Fibroblast of gingiva (primary cell): ENCODE results near the gene KIAA0753.
"Not testable (repeated sequence)": the region's sequence is repeated elsewhere in the genome, so short reads cannot be mapped to it uniquely, and the experiment has no call there.

Experiments
- DNase-seq: peaks from one replicate; pipeline ENCODE4 v3.0.0-alpha.2; 2011; ENCODE audit warnings: low read depth

Gene KIAA0753

DNA sequence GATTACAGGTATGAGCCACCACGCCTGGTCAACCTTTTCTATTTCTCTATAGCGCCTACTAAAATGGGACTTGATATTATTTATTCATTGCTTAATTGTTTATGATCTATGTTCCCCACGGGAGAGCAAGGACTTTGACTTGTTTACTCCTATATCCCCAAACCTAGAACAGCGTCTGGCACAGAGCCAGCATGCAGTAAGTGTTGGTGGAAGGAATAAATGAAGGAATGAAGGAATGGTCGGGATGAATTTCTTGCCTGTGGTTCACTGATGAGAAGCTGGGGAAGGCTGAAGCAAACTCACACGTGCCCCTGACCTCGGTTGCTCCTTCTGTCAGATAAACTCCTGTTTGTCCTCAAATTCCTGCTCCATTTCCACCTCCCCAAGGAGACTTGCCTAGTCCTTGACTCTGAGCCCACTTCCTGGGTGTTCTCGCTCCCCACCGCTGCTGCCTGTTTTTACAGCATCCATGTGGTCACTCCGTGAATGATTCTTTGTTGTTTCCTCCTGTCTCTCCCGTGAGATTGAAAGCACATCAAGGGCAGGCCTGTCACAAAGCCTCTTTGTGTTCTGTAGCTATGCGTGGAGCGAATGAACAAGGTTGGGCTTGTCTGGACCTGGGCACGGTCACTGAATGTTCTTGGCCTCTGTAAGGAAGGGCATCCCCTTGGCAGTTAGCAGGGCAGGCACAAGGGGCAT, 28.4 kb upstream of the KIAA0753 start:
- DNase-seq = no peak

DNA sequence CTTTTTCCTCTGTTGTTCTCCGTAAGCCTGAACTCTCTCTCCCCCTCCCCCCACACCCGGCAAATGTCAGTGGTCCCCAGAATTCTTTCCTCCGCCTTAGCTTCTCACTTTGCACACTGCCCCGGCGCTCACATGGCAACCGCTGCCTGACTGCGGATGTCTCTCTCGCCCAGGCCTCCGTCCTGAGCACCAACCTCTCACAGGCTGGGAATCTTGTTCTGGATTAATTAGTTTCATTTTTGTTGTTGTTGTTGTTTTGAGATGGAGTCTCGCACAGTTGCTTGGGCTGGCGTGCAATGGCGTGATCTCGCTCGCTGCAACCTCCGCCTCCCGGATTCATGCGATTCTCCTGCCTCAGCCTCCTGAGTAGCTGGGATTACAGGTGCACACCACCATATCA, 27.7 kb upstream of the KIAA0753 start:
- DNase-seq = no peak

DNA sequence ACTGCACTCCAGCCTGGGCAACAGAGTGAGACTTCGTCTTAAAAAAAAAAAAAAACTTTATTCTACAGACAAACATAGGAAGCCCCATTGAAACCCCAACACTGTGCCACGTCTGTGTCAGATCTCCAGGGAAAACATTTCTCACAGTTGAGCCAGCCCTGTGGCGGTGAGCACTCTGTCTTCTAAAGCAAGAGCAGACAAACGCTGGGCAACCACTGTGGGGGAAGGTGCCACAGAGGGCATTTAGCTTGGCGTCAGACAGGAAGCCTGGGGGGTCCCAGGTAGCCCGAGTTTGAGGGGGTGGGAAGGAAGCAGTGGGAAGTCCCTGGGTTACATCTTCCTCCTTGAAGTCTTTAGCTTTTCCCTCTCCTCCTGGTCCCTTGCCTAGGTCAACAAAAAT, 27.0 kb upstream of the KIAA0753 start:
- no peak for DNase-seq

DNA sequence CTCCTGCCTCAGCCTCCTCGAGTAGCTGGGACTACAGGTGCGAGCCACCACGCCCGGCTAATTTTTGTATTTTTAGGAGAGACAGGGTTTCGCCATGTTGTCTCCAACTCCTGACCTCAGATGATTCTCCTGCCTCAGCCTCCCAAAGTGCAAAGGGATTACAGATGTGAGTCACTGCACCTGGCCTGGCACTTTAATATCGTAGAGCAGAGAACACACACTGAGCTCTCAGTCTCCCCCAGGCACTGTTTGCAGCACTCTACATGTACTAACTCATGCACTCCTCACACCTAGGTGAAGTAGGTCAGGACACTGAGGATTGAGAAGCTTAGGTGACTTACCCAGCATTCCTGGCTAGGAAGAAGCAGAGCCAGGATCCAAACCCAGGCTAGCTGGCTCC, 26.0 kb upstream of the KIAA0753 start:
- no peak for DNase-seq

DNA sequence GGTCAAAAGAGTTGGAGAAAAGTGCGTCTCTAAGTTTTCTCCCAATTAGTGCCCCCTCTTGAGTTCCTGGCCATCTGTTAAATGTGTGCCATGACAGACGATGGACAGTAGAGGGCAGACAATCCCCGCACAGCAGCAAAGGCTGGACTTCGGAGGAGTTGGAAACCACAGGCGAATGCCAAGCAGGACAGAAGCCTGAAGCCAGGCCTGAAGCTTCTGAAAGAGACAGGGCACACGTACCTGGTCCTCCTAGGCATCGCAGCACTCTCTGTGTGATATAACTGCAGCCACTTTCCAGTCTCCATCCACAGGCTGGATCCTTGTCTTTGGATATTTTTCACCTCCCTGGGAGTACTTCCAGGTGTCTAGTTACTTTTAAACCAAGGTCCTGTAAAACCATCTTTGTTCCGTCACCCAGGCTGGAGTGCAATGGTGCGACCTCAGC, 25.6 kb upstream of the KIAA0753 start:
- peak; percentile 76 for DNase-seq

DNA sequence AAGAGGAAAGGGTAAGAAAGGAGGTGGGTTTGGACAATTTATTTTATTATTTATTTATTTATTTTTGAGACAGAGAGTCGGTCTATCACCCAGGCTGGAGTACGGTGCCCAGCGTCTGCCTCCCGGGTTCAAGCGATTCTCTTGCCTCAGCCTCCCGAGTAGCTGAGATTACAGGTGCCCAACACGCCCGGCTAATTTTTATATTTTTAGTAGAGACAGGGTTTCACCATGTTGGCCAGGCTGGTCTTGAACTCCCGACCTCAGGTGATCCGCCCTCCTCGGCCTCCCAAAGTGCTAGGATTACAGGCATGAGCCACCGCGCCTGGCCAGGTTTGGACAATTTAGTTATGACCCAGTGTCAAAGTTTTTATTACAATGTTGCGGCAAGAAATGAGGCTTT, 22.7 kb upstream of the KIAA0753 start:
- DNase-seq = not testable (repeated sequence)

DNA sequence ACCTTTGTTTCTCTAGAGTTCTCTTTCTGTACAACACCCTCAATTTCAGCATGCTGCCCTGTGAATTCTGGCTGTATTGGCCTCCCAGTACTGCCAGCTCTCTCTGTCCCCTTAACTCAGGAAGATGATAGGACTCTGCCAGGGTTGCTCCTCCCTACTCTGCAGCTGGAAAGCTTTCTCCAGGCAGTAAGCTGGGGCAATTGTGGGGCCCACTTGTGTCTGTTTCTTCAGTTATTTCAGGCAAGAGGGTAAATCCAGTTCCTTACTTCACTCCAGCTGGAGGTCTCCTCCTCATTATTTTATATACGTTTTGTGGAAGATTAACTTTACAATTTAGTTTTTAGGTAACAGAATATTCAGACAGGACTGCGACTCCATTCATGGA, 20.9 kb upstream of the KIAA0753 start:
- DNase-seq = no peak

DNA sequence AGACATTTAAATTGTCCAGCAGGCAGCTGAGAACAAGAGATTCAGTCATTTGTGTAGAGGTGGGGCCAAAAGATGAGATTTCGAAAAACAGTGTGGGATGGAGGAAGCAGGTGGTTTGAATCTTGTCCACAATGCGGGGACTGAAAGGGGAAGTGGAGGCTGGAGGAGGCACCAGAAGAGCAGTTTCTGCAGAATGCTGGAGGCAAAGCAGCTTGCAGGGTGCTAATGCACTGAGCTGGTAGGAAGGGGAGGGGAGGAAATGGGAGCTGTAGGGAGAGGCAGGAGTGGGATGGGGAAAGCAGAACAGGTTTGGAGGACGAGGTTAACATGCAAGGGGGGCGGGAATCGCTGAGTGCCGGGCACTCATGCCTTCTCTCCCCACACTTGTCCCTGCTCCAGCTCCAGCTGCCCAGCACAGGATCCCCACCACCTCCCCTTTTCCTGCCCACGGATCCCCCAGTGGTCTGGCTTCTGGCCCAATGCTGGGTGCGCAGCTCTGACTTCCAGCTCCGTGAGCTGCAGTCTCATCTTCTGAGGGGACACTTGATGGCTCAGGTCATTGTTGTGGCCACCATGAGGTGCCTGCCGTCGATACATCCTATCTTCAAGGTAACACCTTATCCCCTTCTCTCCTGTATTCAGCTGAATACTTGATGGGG, 20.4 kb upstream of the KIAA0753 start:
- no peak for DNase-seq

DNA sequence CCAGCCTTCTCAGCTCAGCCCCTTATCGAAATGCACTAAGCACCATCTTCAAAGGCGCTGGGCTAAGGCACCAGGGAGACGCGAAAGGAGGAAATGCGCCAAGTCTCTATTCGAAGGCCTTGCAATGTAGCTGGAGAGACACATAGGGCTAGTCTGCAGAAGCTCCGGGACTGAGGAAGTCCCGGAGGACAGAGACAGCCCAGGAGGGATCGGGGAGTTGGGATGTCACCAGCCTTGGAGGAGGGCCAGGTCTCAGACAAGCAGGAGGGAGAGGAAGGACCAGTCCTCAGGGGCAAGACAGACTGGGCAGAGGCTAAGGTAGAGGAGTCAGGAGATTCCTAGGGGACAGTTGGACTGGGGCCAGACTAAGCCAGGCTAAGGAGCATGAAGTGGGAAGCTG, 19.6 kb upstream of the KIAA0753 start:
- DNase-seq = no peak

- not testable (repeated sequence) for DNase-seq
Observed at GRCh38 chr17:6658411-6658810, 17.9 kb upstream of the KIAA0753 start.

DNA sequence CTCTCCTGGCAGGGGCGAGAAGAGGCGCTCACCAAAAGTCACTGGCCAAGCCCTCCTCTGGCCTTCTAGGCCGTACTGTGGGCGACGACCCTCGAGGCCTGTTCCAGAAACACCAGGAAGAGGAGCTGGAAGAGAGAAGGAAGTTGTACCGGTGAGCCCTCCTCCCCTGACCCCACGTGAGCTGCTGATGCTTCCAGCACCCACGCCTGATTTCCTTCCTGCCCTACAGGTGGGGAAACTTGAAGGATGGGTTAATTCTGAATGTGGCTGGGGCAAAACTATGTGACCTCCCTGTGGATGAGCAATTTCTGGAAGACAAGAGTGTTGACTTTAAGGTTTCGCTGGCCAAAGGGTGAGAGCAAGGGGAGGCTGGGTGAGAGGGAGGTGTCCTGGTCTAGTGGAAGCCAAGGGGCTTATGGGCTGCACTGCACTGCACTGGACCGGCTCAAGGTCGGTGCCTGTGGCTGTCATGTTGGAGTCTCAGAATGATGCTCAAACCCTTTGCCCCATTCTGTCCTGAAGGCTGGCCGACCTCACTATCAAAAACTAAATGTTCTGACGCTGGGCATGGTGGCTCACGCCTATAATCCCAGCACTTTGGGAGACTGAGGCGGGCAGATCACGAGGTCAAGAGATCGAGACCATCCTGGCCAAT, 17.2 kb upstream of the KIAA0753 start:
- no peak for DNase-seq

DNA sequence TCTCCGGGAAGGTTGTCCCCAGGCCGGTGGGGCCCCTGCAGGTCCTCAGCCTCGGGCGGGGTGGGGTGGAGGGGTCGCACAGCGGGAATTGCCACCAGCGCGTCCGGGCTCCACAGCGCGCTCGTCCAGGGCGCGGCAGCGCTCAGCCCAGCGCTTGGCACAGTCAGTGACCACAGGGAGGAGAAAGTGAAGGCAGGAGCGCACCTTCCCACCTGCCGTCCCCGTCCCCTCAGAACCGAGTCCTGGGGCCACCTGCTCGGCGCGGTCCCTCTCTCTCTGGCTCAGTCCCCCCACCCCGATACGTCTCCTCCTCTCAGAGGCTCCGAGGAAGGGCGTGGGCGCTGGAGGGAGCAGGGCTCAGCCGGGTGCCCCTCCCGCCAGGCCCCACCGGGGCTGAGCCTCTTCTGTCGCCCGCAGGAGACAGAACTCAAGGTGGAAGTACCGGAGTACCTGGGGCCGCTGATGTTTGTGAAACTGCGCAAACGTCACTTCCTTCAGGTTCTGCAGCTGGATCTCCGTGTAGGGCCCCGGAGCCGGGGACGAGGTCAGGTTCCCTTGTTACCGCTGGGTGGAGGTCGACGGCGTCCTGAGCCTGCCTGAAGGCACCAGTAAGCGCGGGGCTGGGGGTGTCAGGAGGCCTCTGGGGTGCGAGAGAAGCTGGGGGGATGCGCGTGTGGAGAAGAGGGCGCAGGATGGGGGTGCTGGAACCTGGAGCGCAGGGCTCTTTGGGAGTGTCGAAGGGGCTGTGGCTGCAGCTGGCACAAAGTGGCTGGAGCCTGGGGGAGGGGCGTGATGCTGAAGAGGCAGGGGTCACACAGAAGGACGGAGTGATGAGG, 16.5 kb upstream of the KIAA0753 start:
- DNase-seq = not testable (repeated sequence)

DNA sequence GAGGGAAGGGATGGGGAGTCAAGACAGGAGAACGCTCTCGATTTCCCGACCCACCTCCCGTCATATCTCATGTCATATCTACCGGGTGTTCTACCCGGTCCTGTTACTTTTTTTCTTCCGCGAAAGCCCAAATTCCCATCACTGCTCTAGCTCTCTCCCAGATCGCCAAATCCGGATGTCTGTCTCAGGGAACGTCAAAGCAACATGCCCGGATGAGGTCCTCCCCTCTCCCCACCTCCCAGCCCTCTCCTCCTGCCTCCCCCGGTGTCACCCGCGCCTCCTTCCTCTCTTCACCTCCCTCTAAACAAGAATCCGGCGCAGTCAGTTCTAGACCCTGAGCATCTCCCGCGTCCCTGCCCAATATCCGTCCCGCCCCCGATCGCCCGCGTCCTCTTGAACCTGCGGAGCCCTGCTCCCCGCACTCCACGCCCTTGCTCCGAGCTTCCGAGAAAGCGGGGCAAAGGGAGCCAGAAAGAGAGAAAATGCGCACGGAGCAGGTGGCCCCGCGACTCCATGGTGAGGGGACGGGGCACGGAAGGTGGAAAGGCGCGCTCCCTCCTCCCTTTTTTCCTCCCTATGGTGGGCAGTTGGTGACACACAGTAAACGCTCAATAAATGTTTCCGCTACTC, 15.3 kb upstream of the KIAA0753 start:
- not testable (repeated sequence) for DNase-seq

DNA sequence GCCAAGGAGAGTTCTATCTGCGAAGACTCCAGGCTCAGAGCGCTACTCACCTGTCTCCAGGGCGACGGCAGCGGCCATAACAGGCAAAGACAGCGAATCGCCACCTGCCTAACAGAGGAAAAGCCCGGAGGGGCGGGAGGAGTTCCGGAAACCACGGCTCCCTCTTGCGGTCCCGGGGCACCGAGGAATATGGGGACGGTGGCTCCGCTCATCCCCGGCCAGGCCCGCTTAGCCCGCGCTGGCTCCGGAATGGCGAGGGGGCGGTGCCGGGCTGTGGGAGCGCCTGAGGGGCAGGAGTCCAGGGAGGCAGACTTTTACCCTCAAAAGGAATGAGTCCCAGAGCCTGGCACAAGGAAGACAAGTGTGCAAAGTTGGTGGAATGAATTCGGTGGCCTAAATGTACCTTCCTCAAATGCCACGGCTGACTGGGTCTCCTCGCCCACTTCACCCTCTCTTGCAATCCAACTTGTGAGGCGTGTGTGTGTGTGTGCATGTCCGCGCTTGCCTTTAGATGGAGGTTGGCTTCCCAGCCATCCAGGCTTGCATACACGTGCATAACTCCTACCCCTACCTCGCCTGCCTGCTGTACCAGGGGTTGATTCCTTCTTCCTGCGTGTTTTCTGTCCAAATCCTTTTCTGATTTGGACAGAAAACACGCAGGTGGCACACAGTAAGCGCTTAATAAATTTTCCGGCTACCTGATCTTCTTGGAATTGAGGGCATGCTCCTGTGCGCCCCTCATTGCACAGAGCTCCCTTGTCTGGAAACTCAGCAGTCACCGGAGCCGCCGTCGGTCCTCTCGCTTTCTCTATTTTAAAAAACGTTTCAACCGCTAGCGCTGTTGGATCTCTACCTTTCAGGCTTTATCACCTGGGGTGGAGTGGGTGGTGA, 14.6 kb upstream of the KIAA0753 start:
- DNase-seq = no peak

DNA sequence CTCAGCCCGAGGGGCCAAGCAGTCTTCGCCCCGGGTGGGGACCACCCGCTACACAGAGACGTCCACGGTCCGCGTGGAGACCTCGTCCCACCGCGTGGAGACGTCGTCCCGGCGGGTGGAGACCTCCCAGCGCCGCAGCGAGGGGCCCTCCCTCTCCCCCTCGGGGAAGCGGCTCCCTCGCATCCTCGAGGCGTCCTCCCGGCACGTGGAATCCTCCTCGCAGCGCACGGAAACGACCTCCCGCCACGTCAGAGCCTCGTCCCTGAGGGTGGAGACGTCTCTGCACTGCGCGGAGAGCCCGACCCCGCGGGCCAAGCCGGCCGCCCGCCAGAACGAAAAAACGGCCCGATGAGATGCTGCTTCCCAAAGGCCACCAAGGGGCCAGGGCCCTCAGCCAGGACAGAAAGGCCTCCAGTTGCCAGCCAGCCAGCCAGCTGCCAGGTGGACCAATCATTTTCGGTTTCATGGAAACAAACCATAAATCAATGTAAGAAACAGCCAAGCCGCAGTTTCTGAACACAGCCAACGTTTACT, 11.5 kb upstream of the KIAA0753 start:
- DNase-seq = peak; percentile 9

DNA sequence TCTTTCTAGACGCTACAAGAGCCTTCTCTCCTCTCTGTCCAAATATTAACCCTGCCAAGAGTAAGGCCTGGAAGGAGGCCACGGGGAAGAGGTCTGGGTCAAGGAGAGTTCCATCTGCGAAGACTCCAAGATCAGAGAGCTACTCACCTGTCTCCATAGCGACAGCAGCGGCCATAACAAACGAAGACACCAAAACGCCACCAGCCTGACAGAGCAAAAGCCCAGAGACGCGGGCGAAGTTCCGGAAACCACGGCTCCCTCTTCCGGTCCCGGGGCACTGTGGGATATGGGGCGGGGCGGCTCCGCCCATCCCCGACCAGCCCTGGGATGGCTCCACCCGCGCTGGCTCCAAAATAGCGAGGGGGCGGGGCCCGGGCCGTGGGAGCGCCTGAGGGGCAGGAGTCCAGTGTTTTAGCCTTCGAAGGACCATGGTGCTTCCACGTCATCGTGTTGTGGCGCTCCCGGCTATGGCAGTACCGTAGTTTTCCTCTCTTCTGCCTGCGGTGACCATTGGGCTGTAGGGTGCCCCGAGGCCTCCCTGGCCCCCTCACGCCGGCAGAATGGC, 10.9 kb upstream of the KIAA0753 start, which contains the start of the genes C17orf100 and MED31:
C17orf100 (plus strand) TSS at position 409 of the 565 bp plus-strand sequence; CDS start at position 561, 152 bp downstream.
MED31 (minus strand) TSS at position 252 of the 565 bp plus-strand sequence; CDS start at position 175, 77 bp downstream.
- DNase-seq = peak; percentile 89

DNA sequence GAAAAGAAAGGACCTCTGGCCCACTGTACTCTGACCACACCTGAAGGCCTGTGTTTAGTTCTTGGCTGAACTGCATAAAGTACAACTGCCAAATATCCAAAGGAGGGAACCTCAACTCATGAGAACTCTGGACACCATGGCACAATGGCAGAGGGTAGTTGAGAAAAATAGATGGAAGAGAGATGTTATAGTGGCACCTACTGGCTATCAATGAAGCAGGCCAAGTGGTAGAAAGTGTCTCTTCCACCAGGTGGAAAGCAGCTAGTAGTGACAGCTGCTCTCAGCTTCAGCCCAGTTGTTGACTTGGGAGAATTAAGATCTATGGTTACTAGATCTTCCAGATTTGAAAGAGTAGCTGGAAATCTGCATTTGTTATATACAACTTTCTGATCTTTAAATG, 7.7 kb upstream of the KIAA0753 start:
- DNase-seq = no peak

DNA sequence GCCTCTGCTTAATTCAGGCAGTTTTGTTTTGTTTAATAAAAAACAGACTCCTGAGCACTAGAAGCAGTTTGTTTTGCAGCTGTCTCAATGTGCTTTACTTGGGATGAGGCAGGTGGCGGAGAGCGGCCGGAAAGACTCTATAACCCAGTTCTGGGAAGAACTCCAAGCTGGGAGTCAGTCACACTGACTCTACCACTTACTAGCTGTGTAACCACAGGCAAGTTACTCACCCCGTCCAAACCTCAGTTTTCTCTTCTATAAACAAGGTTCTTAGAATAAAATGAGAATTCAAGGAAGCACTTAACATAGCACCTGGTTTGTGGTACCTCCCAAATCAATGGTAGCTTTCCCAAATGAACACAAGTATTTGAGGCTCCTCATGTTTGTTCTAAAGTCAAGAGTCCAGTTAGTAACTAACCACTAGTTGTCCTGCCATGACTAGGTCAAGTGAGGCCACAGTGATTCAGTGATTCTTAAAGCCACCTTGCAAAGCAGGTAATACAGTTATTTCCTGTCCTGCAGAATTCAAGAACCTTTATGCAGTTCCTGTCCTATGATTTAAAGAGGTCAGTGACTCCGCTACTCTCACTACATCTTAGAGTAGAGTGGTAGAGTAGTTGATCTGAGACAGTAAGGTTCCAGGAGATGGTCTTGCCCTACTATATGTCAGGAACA, 3.1 kb upstream of the KIAA0753 start:
- DNase-seq = peak; percentile 67

DNA sequence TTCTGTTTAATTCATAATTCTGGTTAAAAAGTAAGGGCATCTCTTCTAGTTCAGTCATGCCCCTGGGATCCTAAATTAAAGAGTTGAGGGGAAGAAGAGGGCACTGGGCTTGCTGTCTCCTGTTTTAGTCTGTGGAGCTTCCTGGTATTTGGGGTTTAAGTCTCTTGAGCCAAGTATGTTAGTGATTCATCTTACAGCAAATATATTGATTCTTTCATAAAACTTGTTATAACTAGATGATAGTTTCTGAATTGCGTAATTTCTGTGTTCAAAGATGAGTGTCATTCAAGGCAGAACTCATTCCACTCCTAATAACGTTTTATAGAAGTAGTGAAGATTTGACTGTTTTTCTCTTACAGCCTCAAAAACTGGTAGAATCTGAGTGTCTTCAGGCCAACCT, 2.1 kb upstream of the KIAA0753 start:
- no peak for DNase-seq
